GM21526 (cell line): ENCODE measurements around the gene SLC25A51.
A peak's percentile ranks its signal among the peaks of the same experiment; 100 is the strongest.
"Not testable (repeated sequence)": the region's sequence is repeated elsewhere in the genome, so short reads cannot be mapped to it uniquely, and the experiment has no call there.

Experiments used
- ATAC-seq: cut with Tn5 transposase; IDR thresholded peaks from one replicate; pipeline ENCODE4 v1.9.1; 2021; ENCODE audit warnings: moderate library complexity; ENCODE audit not compliant: unreplicated experiment, low FRiP score

The SLC25A51 gene

GRCh38 chr9:37920471-37921167, 16.7 kb upstream of the SLC25A51 start:
- no peak for ATAC-seq

- ATAC-seq, result no peak
Observed at GRCh38 chr9:37919956-37920335, 16.0 kb upstream of the SLC25A51 start.

- ATAC-seq, result no peak
Observed at GRCh38 chr9:37919246-37919955, 15.5 kb upstream of the SLC25A51 start.

- ATAC-seq, result no peak
Observed at GRCh38 chr9:37918665-37919170, 14.8 kb upstream of the SLC25A51 start.

GRCh38 chr9:37917801-37918664, 14.1 kb upstream of the SLC25A51 start:
- no peak for ATAC-seq

GRCh38 chr9:37917313-37917731, 13.4 kb upstream of the SLC25A51 start:
- ATAC-seq, result no peak

GRCh38 chr9:37916471-37917312, 12.8 kb upstream of the SLC25A51 start:
- ATAC-seq, result no peak

- no peak for ATAC-seq
Observed at GRCh38 chr9:37915911-37916470, 12.1 kb upstream of the SLC25A51 start.

GRCh38 chr9:37914701-37915358, 10.9 kb upstream of the SLC25A51 start:
- ATAC-seq, result no peak

GRCh38 chr9:37914154-37914551, 10.2 kb upstream of the SLC25A51 start:
- no peak for ATAC-seq

GRCh38 chr9:37913480-37914153, 9.7 kb upstream of the SLC25A51 start:
- ATAC-seq, result peak; percentile 74

GRCh38 chr9:37911271-37911681, 7.3 kb upstream of the SLC25A51 start:
- no peak for ATAC-seq

- no peak for ATAC-seq
Observed at GRCh38 chr9:37910271-37910670, 6.3 kb upstream of the SLC25A51 start.

- ATAC-seq, result not testable (repeated sequence)
Observed at GRCh38 chr9:37909836-37910235, 5.9 kb upstream of the SLC25A51 start.

GRCh38 chr9:37909326-37909725, 5.4 kb upstream of the SLC25A51 start:
- ATAC-seq, result no peak

GRCh38 chr9:37908698-37909186, 4.8 kb upstream of the SLC25A51 start:
- no peak for ATAC-seq

- ATAC-seq, result no peak
Observed at GRCh38 chr9:37908283-37908682, 4.4 kb upstream of the SLC25A51 start.
